ENCODE results near the gene KCNH4.
A peak's percentile ranks its signal among the peaks of the same experiment; 100 is the strongest.
"Not testable (repeated sequence)": the region's sequence is repeated elsewhere in the genome, so short reads cannot be mapped to it uniquely, and the experiment has no call there.

The KCNH4 gene

GRCh38 chr17:42180922-42181850, at the start of gene KCNH4:
Gene KCNH4 (minus strand): TSS chr17:42181142. CDS start chr17:42180945, 197 bp downstream.
- peak; percentile 54 for DNase-seq

GRCh38 chr17:42230225-42230624, 49.3 kb upstream of the KCNH4 start:
- DNase-seq: no peak

GRCh38 chr17:42227849-42228700, 47.1 kb upstream of the KCNH4 start:
- no peak for DNase-seq

- no peak for DNase-seq
Observed at GRCh38 chr17:42225646-42226045, 44.7 kb upstream of the KCNH4 start.

- no peak for DNase-seq
Observed at GRCh38 chr17:42224651-42225050, 43.7 kb upstream of the KCNH4 start.

- peak; percentile 51 for DNase-seq
Observed at GRCh38 chr17:42221886-42222745, 41.2 kb upstream of the KCNH4 start.

GRCh38 chr17:42219280-42219679, 38.3 kb upstream of the KCNH4 start:
- DNase-seq: not testable (repeated sequence)

- peak; percentile 38 for DNase-seq
Observed at GRCh38 chr17:42214156-42214555, 33.2 kb upstream of the KCNH4 start.

- no peak for DNase-seq
Observed at GRCh38 chr17:42212382-42212781, 31.4 kb upstream of the KCNH4 start.

GRCh38 chr17:42211921-42212341, 31.0 kb upstream of the KCNH4 start:
- DNase-seq: not testable (repeated sequence)

GRCh38 chr17:42210046-42210445, 29.1 kb upstream of the KCNH4 start:
- DNase-seq: no peak

GRCh38 chr17:42206153-42206612, 25.2 kb upstream of the KCNH4 start:
- DNase-seq: peak; percentile 8

GRCh38 chr17:42203354-42203753, 22.4 kb upstream of the KCNH4 start:
- no peak for DNase-seq

GRCh38 chr17:42202696-42203095, 21.8 kb upstream of the KCNH4 start:
- no peak for DNase-seq

GRCh38 chr17:42202159-42202558, 21.2 kb upstream of the KCNH4 start:
- DNase-seq: no peak

GRCh38 chr17:42201458-42201772, 20.5 kb upstream of the KCNH4 start:
- DNase-seq: no peak

- no peak for DNase-seq
Observed at GRCh38 chr17:42200706-42201457, 19.9 kb upstream of the KCNH4 start.

GRCh38 chr17:42199416-42200011, 18.6 kb upstream of the KCNH4 start:
- no peak for DNase-seq

GRCh38 chr17:42198897-42199296, 18.0 kb upstream of the KCNH4 start:
- peak; percentile 42 for DNase-seq

GRCh38 chr17:42197564-42198156, 16.7 kb upstream of the KCNH4 start:
- DNase-seq: no peak

All from GF-D8 (cell line).